ENCODE results near the gene LAMTOR2.

The LAMTOR2 gene

DNA sequence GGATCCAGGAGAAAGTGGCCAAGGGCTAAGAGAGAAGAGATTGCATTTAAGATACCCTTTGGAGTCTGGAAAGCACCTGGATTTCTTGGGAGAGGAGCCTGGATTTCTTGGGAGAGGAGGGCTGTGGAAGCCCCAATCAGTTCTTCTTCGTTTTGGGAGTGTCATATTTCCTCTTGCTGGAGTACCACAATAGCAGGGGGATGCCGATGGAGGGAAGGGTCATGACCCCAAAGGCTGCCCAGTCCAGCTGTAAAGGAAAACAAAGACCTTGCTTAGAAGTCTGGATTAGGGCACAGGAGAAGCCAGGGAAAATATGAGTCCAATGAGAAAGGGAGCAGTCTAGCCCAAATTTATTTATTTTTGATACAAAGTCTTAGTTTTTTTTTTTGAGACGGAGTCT is 45.2 kb upstream of the LAMTOR2 start:
- TF ChIP-seq, protein P1, sequence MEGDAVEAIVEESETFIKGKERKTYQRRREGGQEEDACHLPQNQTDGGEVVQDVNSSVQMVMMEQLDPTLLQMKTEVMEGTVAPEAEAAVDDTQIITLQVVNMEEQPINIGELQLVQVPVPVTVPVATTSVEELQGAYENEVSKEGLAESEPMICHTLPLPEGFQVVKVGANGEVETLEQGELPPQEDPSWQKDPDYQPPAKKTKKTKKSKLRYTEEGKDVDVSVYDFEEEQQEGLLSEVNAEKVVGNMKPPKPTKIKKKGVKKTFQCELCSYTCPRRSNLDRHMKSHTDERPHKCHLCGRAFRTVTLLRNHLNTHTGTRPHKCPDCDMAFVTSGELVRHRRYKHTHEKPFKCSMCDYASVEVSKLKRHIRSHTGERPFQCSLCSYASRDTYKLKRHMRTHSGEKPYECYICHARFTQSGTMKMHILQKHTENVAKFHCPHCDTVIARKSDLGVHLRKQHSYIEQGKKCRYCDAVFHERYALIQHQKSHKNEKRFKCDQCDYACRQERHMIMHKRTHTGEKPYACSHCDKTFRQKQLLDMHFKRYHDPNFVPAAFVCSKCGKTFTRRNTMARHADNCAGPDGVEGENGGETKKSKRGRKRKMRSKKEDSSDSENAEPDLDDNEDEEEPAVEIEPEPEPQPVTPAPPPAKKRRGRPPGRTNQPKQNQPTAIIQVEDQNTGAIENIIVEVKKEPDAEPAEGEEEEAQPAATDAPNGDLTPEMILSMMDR (IDR thresholded peaks at IDR 0.05; ENCODE audit: insufficient read depth, low read length, poor library complexity, severe bottlenecking), result no peak
- no peak for TF ChIP-seq EZH2phosphoT487 (conservative IDR thresholded peaks at IDR 0.05; ENCODE audit: low read length)

DNA sequence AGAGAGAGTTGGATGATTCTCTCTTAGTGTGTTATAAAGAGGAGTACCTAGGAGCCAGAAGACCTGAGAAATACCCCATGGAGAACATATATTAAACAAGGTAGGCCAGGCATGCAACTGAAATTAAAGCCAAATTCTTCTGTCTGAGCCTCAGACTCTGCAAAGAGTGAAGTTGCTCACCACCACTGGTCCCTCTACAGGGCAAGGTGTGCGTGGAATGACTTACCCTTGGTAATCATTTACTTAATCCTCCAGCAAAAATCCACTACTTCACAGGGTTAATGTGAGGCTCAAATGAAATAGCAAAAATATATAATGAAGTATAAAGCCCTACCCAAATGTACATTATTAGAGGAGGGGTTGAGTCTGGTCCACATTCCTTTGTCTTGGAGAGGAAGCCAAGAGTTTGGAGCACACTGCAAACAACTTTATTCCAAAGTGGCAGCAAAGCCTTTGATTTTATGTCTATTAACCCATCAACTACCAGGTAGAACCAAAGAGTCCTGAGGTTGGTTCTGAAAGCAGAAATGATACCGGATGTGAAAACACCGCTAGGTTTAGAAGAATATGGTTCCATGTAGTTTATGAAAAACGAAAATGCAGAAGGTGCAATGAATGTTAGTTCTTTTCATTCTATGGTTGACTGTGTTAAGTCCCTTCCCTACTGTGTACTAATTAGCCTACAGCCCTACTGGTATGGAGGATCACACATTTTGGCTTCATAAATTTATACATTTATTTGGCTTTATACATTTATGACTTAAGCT is 42.3 kb upstream of the LAMTOR2 start:
- TF ChIP-seq, protein P1 (IDR thresholded peaks at IDR 0.05; ENCODE audit: insufficient read depth, low read length, poor library complexity, severe bottlenecking), result no peak
- TF ChIP-seq EZH2phosphoT487 (conservative IDR thresholded peaks at IDR 0.05; ENCODE audit: low read length), result no peak
- Histone ChIP-seq H3K27ac (ENCODE audit: low read depth, low read length) (no peak overlapping the region), H3K9me2 (replicated peaks; ENCODE audit: insufficient read depth, low read length) (no peaks in the 10 kb centered on the region), H3K4me3 (ENCODE audit: insufficient read depth, low read length, poor library complexity, severe bottlenecking) (no peak overlapping the region), H3K4me2 (ENCODE audit: low read depth, low read length, poor library complexity, severe bottlenecking) (no peak overlapping the region), H3K79me2 (ENCODE audit: insufficient read depth, low read length) (no peaks in the 10 kb centered on the region), H3K9me3 (ENCODE audit: insufficient read depth, low read length) (no peaks in the 10 kb centered on the region), H3K9ac (ENCODE audit: low read length) (no peak overlapping the region), H3F3A (ENCODE audit: insufficient read depth) (peaks cover 7% of the 10 kb centered on the region; the same call in 1 of the 2 replicates), H3K27me3 (ENCODE audit: low read length) (no peaks in the 10 kb centered on the region), H2AFZ (ENCODE audit: low read depth, low read length, severe bottlenecking) (no peak overlapping the region), H4K20me1 (ENCODE audit: low read depth, low read length) (0 out of 2 replicates have a peak, but pooled peaks cover 3% of the 10 kb centered on the region), H3K36me3 (ENCODE audit: low read length) (peaks cover 8% of the 10 kb centered on the region; the same call in 1 of the 2 replicates)

More for the DNA sequence above, 45.2 kb upstream of the LAMTOR2 start:
- no peak overlapping the region for H3K9ac ChIP-seq (ENCODE audit: low read length)
- no peaks in the 10 kb centered on the region for H3K79me2 ChIP-seq (ENCODE audit: insufficient read depth, low read length)
- 0 out of 2 replicates have a peak, but pooled peaks cover 5% of the 10 kb centered on the region for H3F3A ChIP-seq (ENCODE audit: insufficient read depth)
- no peak overlapping the region for H3K27ac ChIP-seq (ENCODE audit: low read depth, low read length)
- no peak overlapping the region for H3K4me2 ChIP-seq (ENCODE audit: low read depth, low read length, poor library complexity, severe bottlenecking)
- H3K4me3 ChIP-seq (ENCODE audit: insufficient read depth, low read length, poor library complexity, severe bottlenecking), result no peak overlapping the region
- H3K9me3 ChIP-seq (ENCODE audit: insufficient read depth, low read length), result no peaks in the 10 kb centered on the region
- H3K36me3 ChIP-seq (ENCODE audit: low read length), result peaks cover 3% of the 10 kb centered on the region; the same call in 1 of the 2 replicates
- H4K20me1 ChIP-seq (ENCODE audit: low read depth, low read length), result 0 out of 2 replicates have a peak, but pooled peaks cover 3% of the 10 kb centered on the region
- no peaks in the 10 kb centered on the region for H3K27me3 ChIP-seq (ENCODE audit: low read length)
- no peaks in the 10 kb centered on the region for H3K9me2 ChIP-seq (replicated peaks; ENCODE audit: insufficient read depth, low read length)
- H2AFZ ChIP-seq (ENCODE audit: low read depth, low read length, severe bottlenecking), result no peak overlapping the region

DNA sequence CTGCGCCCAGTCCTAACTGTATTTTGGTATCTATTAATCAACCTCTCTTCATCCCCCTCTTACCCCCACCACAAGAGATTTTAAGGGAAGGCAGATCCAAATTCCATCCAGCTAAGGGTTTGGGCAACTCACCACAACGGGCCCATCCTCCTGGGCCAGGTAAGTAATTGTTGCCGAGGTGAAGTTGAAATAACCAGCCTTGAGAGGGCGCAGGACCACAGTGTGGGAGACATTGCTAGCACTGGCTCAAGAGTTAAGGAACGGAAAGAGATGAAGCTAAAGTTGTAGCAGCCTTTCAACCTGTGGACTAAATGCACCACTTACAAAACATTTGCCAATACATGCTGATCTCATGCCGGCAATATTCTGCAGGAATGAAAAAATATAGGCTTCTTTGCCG is 39.8 kb upstream of the LAMTOR2 start:
- Histone ChIP-seq H3K36me3 (ENCODE audit: low read length) (peaks cover 8% of the 10 kb centered on the region; the same call in 1 of the 2 replicates), H3K4me2 (ENCODE audit: low read depth, low read length, poor library complexity, severe bottlenecking) (no peak overlapping the region), H3K79me2 (ENCODE audit: insufficient read depth, low read length) (peaks cover 6% of the 10 kb centered on the region), H3K27ac (ENCODE audit: low read depth, low read length) (no peak overlapping the region), H3K9me2 (replicated peaks; ENCODE audit: insufficient read depth, low read length) (no peaks in the 10 kb centered on the region), H2AFZ (ENCODE audit: low read depth, low read length, severe bottlenecking) (no peak overlapping the region), H3K4me3 (ENCODE audit: insufficient read depth, low read length, poor library complexity, severe bottlenecking) (no peak overlapping the region), H3F3A (ENCODE audit: insufficient read depth) (peaks cover 7% of the 10 kb centered on the region; the same call in 1 of the 2 replicates), H3K27me3 (ENCODE audit: low read length) (no peaks in the 10 kb centered on the region), H3K9me3 (ENCODE audit: insufficient read depth, low read length) (no peaks in the 10 kb centered on the region), H4K20me1 (ENCODE audit: low read depth, low read length) (0 out of 2 replicates have a peak, but pooled peaks cover 3% of the 10 kb centered on the region), H3K9ac (ENCODE audit: low read length) (no peak overlapping the region)
- no peak for TF ChIP-seq EZH2phosphoT487 (conservative IDR thresholded peaks at IDR 0.05; ENCODE audit: low read length)
- TF ChIP-seq, protein P1 (IDR thresholded peaks at IDR 0.05; ENCODE audit: insufficient read depth, low read length, poor library complexity, severe bottlenecking), result no peak

All from SU-DHL-6 (cell line).